ELF-1 (cell line): Measurements from ENCODE around the gene CA4.
A peak's percentile ranks its signal among the peaks of the same experiment; 100 is the strongest.
"Not testable (repeated sequence)": the region's sequence is repeated elsewhere in the genome, so short reads cannot be mapped to it uniquely, and the experiment has no call there.

Experiments
- DNase-seq: peaks from one replicate; pipeline ENCODE4 v3.0.0-alpha.2; 2016; ENCODE audit warnings: low read depth, low spot score

The CA4 gene

DNA sequence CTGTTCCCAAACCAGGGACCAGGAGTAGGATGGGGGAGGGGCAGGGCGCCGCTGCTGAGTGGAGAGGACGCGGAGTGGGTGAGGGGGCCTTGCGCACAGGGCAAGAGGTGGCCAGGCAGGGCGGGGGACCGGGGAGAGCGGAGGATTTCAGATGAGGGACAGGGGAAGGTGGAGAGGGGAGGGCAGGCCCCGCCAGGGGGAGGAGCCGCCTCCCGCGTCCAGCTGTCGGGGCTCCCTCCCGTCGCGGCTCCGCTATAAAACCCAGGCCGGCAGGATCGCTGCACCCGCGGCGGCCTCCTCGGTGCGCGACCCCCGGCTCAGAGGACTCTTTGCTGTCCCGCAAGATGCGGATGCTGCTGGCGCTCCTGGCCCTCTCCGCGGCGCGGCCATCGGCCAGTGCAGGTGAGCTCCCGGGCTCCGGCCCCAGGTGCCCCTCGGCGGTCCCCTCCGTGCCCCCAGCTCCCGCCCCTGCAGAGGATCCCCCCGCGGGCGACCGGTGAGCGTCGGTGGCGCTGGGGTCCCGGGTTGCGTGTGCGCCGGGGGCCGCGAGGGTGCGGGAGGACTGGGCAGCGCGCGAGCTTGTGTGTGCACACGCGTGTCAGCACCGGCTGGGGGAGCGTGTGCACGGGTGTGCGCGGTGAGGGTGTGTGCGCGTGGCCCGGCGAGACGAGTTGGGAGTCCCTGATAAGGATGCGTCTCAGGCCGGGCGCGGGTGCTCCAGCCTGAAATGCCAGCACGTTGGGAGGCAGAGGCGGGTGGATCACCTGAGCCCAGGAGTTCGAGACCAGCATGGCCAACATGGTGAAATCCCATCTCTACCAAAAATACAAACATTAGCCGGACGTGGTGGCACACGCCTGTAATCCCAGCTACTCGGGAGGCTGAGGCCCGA, at the start of gene CA4:
Gene CA4 (plus strand): TSS at position 283 of the 892 bp plus-strand sequence. CDS start 62 bp downstream, at position 345.
- no peak for DNase-seq

DNA sequence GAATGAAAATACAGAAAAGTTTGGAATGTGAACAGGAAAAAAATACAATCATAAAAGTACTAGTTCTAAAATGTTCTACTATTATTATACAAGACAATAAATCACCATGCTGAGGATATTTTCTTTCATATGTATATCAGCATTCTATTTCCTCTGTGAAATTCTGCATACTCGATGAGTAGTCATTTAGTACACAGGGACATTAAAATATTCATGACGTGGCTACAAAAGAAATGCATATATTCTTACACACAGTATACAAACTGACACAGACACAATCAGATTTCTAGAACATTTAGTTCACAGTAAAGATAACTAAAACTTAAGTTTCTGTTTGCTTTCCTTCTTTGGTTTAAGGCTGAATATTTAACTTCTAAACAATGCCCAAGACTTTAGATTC, 49.2 kb upstream of the CA4 start:
- not testable (repeated sequence) for DNase-seq

DNA sequence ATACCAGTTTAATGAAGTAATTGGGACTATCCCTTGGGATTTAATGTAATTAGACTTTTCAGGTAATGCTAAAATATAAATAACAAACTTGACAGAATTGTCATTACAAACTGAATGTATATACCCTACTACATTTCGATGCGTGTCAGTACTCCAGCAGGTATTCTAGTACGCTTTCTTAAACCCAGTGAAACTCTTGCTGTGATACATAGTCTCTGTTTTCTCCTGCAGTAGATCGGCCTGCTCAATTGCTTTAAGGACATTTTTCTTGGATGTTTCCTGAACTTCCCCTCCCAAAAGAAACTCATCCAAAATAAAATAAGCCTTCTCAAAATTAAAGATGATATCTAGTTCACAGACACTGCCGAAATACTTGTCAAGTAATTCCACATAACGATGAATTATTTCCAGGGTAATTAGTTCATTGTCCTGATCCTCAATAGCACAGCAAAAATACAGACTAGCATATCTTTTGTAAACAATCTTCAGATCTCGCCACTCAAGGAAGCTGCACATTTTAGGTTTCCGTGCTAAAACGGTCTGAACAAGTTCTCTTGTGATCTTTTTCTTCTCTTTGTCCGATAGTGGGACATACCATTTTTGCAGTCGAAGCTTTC, 47.6 kb upstream of the CA4 start:
- DNase-seq = not testable (repeated sequence)

DNA sequence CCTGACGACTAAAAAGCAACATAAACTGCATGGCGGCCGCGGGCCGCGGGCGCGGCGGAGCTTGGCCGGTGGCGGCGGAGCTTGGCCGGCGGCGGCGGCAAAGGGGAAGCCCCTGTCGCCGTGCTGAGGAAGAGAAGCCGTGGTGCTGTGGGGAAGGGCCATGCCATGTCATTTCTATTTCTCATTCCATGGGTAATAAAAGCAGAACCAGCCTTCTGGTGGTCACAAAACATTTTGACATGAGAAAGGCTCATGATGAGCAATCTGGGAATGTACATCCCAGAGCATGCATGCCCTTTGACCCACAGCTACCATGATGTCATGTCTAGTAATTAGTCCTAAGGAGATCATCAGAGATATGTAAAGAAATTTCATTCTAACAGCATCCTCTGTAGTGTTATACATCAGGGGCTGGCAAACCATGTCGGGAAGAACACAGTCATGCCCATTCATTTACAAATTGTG, 47.1 kb upstream of the CA4 start:
- DNase-seq = peak; percentile 31

DNA sequence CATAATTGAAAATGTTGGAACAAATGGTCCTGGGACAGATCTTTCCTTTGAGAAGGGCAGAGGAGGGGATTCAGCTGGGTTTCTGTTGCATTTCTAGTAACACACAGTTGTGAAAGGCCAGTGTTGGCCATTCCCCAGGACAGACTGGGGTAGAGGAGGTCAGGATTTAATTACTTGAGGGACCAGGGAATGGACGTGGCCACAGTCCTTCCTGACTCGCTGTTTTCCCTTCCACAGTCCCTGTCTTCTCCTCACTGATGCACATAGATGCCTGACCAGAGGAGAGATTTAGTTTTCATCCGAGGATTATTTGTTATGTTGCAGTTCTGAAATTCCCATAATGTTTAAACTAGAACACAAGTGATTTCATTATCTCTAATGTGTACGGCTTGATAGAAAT, 45.8 kb upstream of the CA4 start:
- DNase-seq = no peak

DNA sequence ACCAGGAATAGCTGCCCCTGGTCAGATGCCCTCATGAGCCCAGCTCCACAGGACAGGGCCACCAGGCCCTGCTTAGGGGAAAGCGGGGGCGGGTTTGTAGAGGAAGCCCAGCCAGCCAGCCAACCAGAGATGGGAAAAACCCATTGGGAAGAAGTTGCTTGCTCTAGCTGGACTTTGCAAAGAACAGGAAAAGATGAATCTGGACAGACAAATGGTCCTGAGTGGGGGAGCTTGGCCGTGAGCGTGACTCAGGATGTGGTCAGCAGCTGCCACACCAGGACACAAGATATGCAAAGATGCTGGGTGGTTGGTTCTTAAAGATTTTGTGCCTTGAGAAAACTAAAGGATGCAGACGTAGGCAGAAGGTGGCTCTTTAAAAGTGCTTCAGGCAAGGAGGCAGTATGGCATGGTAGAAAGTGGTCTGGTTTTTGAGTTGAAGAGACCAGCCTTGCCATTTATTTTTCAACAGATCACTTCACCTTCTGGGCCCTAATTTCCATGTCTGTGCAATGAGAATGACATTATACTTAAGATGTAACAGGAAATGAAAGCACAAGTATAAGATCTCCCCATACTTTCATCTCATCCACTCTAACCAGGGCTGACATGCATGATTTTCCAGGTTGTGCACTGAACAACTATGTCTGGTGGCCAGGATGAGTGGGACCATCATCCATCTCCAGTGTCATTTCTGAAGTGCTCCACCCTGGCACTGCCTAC, 43.3 kb upstream of the CA4 start:
- no peak for DNase-seq

DNA sequence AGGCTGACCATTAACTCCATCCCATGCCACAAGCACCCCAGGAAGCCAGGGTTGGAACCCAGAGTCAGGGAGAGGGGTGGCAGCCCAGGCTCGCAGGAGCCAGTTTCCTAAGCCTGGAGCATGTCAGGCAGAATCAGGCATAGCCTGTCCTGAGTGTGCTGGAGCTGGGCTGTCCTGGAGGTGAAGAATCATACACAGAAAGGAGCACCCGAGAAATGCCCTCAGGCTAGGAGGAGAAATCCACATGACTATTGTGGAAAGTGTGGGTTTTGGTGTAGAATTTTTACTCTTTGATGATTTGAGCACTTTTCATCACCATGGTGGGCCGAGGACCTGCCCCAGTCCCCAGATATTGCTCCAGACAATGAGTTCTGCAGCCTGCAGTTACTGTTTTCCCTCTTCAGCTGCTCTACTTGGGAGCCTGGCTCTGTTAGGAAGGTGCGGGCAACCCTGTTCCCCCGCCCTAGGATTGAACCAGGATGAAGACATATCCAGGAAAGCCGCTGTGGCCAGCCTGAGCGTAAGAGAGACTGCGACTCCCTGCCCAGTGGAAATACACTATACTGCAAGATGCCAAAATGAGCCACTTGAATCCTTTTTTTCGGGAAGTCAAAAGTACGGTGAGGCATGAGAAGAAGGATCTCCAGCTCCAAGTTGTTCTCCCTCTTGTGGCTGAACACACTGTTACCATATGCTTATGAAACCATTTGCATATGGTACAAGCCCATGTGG, 42.1 kb upstream of the CA4 start:
- peak; percentile 17 for DNase-seq

DNA sequence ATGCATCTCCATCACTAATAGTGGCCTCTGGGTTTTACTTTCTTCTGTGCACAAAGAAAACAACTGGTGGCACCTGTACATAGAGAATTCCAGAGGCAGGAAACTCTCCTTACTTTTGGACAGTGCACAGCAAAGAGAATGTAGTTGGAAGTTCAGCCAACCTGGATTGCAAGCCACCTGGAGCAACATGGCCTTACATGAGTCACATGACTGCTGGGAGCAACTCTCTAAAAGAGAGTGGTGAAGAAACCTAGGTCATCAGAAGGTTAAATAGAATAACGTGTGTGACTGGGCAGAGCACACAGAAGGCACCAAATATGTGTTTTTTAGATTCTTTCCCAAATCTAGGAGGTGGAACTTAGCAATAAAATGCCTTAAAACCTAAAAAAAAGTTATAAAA, 41.5 kb upstream of the CA4 start:
- DNase-seq = not testable (repeated sequence)

DNA sequence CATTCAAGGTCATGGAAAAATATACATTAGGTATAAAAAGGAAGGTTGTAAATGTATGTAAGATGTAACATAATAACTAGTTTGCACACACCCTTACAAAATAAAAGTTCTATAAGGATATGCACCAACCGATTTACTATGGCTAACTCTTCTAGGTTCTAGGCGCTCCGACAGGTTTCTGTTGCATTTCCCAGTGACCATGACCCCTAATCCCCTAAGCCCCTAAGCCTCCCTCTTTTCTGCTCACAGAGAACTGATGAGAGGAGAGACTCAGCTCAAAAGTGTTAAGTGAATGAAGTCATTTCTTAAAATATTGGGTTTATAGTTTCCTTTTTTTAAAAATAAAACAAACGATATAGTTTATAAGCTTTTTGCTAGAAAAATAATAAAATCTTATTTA, 41.1 kb upstream of the CA4 start:
- no peak for DNase-seq

DNA sequence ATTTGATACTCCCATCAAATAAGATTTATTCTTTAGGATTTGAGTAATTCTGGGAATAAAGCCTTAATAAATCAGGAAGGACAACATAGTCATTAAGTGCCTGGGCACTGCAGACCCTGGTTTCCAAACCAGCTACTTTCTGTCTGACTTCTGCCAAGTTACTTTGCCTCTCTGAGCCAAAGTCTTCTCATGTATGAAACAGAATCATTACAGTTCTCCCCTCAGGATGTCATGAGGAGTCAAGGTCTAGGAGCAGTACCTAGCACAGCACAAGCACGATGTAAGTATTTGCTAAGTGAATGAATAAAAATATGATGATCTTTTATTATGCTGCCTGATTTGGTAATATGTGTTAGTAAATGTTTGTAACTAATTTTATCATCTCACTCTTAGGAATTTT, 40.6 kb upstream of the CA4 start:
- no peak for DNase-seq

DNA sequence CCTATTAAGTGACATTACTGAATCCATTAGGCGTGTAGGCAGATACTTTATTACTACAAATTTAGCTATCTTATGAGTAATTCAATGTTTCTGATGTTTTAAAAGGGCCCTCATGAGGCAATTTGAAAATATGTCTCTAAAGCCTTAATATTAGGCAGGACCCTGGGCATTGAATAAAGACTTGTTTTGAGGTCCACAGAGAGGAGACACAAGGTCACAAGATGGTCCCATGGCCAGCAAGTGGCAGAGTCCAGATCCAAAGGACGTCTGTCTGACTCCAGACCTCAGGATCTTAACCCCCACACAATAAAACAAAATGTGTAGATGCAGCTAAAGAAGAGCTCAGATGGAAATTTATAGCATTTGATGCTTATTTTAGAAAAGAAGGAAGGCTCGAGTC, 39.2 kb upstream of the CA4 start:
- no peak for DNase-seq

DNA sequence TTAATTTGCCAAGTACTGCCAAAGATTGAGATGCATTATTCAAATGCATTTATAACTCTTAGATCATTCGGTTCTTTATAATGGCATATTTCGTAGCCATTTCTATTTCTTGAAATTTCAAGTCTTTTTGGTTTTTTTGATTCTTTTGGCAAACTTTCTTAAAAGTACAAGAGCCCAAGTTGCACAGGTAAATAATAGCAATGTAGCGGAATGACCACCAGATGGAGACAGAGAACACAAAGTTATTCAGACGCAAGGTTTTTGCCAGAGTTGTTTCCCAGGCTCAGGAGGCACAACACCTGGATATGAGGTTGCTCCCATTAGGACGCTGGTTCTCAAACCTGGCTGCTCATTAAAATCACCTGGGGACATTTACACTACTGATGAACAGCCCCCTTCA, 38.1 kb upstream of the CA4 start:
- DNase-seq = not testable (repeated sequence)

DNA sequence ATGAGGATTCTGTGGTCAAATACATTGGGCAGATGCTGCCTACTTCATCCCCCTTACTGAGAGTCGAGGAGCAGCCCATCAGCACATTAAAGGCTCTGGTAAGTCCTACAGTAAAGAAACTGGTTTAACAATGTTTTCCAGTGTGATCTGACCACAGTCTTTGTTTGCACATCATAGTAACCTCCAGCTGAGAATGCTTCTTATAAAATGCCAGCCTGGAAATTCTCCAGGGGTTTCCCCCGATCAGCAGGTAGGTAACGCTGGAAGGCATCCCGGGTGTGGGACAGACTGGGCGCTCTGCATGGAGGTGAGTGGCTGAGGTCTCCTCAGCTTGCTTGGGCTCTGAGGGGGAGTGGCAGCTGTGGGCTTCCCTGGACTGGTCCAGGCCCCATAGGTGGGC, 34.4 kb upstream of the CA4 start:
- not testable (repeated sequence) for DNase-seq

DNA sequence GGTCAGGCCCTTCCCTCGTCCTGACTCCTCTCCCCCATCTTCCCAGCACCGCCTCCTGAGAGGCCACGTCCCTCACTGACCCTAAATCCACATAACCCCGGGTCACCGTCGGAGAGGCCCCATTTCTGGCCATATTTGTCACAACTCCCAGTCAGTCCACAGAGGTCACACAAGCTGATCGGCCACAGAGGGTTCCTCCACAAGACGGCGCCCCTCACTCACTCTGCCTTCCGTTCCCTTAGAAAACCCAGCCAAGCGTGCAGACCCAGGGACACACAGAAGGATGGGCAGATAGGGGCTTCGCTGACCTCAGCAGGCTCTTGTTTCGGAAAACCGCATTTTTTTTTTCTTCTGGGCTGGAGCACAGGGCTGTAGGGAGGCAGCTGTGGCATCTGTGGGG, 33.6 kb upstream of the CA4 start:
- not testable (repeated sequence) for DNase-seq

DNA sequence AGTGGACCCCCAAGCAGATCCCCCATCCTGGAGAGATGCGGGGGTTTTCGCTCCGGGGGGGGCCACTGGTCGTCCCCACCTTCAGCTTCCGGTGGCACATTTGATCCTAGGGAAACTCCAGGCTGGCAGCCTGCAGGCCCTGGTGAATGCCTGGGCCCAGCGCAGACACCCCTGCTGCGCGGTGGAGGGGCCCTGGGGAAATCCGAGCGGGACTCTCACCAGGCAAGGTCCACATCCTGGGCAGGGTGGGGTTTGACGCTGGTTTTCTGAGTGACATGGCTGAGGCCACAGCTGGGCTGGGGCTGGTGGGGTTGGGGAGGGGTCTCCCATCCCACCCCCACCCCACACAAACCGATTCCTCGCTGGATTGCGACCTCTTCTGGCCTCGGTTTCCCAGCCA, 30.6 kb upstream of the CA4 start:
- DNase-seq = not testable (repeated sequence)

DNA sequence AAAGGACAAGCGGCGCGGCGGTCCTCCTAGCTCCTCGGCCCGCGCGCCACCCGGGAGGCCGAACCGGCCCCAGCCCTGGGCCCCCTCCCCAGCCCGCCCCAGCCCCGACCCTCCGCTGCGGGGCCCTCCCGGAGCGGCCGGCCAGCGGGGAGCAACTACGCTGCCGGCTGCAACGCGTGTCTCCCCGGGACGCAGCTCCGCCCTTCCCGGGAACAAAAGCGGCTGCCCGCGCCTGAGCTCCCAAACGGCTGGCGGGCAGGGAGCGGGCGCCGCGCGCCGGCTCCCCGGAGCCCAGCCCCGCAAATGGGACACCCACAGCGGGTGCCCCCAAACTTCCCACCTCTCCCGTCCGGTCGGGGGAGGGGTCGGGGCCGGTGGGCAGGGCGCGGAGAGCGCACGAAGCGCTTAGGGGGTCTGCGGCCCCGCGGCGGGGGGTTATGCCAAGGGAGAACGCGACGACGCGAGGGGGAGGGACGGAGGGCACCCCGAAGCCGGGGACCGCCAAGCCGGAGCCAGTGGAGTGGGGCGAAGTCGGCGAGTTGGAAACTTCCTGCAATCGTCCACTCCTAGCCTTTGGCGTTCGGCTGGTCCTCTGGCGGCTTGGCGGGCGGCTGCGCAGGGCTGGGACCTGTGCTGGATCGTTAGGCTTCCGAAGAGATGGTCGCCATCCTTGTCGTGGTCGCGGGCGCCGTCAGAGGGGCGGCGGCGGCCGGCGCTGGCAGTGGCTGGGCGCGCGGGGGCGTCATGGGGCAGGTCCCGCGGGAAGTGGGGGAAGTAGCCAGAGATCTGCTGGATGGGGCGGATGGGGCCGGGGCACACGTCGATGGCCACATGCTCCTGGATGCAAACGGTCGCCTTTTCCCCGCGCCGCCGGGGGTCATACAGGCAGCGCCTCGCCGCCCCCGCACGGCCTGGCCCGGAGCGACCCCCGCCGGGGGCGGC, 29.7 kb upstream of the CA4 start:
- DNase-seq = not testable (repeated sequence)

DNA sequence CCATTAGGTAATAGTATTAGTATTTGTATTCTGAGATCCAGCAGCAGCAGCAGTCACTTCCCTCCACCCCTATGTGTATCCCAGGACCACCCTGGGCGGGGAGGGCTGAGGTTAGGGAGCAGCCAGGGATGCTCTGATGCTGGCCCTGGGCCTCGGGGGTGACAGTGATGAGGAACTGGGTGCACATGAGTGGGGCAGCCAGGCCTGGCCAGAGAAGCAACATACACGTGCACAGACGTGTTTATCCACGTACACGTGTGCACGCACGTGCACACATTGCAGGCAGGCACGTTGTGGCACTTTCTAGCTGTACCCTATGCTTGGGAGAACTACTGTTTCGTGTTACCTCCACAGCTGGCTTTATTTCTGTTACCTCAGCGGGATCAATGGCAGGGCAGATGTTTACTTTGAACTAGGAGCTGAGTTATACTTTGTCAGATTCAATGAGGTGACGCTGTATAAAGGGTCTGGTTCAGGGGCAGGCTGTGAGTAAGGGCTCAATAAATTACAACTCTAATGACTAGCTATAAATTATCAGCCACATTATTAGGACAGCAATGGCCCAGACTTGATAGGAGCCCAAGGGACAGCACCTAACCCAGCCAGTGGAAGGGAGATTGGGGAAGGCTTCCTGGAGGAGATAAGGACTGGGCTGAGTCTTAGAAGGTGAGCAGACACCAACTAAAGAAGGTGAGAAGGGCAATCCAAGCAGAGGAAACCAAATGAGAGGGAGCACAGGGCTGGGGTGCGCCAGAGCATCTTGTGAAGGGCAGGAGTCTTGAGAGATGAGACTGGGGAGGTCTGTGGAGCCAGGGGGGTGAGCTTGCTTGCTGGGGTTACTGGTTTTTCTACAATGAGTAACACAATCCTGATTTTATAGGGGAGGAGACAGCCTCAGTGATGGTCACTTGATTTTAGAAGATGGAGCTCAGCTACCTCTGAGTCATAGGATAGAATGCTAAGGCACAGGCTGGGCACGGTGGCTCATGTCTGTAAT, 22.4 kb upstream of the CA4 start:
- DNase-seq = no peak

DNA sequence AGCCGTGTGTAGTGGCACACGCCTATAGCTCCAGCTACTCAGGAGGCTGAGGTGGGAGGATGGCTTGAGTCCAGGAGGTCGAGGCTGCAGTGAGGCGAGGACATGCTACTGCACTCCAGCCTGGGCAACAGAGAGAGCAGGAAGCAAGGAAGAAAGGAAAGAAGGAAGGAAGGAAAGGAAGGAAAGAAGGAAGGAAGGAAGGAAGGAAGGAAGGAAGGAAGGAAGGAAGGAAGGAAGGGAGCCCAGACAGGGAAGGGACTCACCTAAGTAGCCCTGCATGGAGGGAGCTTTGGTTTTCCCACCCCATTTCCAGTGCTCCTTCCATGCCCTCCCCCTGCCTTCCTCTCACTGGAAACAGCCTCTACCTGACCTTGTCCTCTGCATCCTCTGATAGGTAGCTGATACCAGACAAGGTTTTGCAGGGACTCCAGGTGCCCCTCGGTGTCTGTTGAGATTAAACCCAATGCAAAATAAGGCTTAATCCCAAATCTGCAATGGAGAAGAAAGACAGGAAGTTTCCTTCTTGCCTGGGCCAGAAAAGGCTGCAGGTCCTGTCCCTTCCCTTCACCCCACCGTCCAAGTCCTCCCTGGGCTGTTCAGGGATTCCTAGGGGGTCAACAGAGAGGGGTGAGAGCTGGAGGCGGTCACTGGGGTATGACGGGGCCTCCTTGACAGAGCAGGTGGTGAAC, 21.5 kb upstream of the CA4 start:
- no peak for DNase-seq

DNA sequence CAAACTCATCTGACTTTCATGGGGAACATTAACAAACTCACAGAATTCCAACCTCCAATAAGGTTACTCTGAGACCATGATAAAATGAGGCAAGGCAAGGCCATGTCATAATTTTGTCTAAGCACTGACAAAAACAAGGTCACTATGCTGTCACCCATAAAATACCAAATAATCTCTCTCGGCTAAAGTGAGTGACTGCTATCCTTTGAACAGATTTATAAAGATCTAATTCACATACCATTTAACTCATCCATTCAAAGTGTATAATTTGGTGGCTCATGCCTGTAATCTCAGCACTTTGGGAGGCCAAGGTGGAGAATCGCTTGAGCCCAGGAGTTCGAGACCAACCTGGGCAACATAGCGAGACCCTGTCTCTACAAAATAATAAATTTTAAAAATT, 20.6 kb upstream of the CA4 start:
- no peak for DNase-seq
